GM21526 (cell line): Measurements from ENCODE around the gene HTT-AS.

ENCODE experiments used
- ATAC-seq: cut with Tn5 transposase; IDR thresholded peaks from one replicate; pipeline ENCODE4 v1.9.1; 2021; ENCODE audit warnings: moderate library complexity; ENCODE audit not compliant: unreplicated experiment, low FRiP score

The HTT-AS gene

GRCh38 chr4:3031357-3032082, 42.8 kb downstream of the HTT-AS start:
- ATAC-seq = no peak

- no peak for ATAC-seq
Observed at GRCh38 chr4:3030566-3031356, 43.6 kb downstream of the HTT-AS start.

DNA sequence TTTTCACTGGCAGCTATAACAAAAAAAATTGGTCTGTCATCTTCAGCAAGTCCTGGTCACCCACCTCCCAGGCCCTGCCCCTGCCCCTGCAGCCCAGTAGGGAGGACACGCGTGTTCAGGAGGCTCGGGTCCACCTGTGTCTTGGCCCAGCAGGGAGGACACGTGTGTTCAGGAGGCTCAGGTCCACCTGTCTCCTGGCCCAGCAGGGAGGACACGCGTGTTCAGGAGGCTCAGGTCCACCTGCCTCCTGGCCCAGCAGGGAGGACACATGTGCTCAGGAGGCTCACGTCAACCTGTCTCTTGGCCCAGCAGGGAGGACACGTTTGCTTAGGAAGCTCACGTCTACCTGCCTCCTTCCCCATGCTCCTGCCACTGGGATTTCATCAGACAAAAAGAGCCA, 44.9 kb downstream of the HTT-AS start:
- no peak for ATAC-seq

GRCh38 chr4:3026540-3026939, 47.8 kb downstream of the HTT-AS start:
- no peak for ATAC-seq

GRCh38 chr4:3025881-3026280, 48.5 kb downstream of the HTT-AS start:
- ATAC-seq = no peak

- ATAC-seq = no peak
Observed at GRCh38 chr4:3022651-3023050, 51.7 kb downstream of the HTT-AS start.

- ATAC-seq = no peak
Observed at GRCh38 chr4:3022112-3022511, 52.2 kb downstream of the HTT-AS start.

DNA sequence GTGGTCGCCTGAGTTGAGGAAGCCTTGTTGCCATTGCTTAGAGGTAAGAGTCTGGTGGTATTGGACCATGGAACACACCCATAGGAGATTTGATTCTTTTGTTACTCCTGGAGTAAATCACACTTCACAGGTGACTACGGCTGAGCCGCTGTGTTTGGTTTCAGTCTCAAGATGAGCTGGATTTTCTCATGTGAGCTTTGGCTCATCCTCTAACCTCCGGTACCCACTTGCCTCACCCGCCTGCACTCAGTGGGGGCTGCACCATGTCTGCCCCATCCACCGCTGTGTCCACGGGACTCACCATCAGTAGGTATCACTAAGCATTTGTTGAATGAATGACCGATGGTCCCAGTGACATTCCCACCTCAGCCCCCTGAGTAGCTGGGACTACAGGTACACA, 52.7 kb downstream of the HTT-AS start:
- ATAC-seq = no peak

GRCh38 chr4:3021127-3021526, 53.2 kb downstream of the HTT-AS start:
- no peak for ATAC-seq

DNA sequence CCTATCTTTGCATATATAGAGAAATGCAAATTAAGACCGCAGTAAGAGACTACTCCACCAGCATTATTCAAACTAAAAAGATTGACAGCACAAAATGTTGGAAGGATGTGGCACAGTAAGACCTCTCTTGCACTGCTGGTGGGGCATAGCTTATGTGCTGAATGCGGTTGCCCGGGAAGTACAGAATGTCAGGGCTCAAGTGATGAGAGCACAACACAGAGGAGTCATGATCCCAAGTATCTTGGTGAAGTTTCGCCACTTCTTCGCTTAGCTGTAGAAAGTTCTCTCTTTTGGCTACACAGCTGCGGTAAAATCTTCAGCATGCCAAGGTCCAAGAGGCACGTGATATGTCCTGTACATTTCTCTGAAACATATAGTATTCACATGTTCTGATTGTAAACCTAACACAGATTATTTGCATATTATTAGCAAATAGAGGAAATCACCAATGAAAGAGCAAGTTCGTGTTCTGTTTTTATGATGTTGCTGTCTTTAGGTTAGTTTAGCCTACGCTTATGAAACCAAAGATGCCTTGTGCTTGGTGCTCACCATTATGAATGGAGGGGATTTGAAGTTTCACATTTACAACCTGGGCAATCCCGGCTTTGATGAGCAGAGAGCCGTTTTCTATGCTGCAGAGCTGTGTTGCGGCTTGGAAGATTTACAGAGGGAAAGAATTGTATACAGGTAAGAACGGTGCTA, 55.0 kb downstream of the HTT-AS start:
- ATAC-seq = no peak

DNA sequence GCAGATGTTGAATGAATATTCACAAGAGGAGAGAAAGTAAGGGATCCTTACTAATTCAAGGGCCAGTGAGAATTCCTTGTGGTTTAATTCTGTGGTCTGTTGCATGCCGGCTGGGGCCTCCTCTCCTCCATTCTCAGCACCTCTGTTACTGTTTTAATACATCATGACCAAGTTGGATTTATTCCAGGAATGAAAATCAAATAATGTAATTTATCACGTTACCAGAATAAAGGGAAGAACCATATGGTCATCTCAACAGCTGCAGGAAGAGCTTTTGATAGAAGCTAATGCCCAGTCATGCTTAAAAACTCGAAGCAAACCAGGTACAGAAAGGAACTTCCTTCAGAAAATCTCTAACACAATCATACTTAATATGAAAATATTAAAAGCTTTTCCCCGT, 56.8 kb downstream of the HTT-AS start:
- ATAC-seq = no peak

DNA sequence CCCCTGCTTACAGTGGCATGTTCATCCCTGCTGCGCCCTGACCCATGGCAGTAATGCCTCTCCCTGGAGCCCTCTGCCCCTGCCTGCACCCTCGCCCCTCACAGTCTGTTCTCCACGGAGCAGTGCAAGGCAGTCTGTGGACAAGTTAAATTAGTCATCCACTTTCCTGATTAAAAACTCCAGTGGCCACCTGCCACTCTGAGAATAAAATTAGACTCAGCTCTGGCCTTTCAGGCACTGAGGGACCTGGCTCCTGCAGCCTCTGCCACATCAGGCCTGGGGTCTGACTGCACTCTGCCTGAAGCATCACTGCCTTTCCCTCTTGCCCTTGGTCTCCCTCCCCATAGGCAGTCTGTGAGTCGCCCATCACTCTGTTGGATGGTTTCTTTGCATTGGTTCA, 57.4 kb downstream of the HTT-AS start:
- ATAC-seq = no peak

DNA sequence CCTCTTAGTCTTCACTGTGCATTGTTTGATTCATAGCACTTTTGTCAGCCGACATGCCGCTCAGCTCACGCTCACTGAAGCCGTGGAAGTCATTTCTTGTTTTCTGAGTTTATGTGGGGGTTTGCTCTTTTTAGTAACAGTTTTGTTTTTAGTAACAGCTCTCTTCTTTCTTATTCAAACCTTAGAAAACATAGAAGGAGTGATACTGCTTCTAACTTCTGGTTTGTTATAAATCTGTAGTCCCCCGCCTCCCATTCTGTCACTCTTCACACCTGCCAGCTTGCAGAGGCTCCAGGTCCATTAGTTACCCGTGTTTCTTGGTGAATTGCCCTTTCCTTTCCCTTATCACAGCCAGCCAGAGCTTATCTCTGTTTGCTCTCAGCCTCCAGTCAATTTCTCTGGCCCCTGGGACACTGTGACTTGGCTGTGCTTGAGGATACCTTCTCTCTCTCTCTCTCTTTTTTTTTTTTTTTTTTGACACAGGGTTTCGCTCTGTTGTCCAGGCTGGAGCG, 60.4 kb downstream of the HTT-AS start:
- ATAC-seq = peak; percentile 76
